GM21737 (cell line): Measurements from ENCODE around the gene SYNJ2.

Experiments used
- ATAC-seq: cut with Tn5 transposase; IDR thresholded peaks from one replicate; pipeline ENCODE4 v1.9.1; 2021; ENCODE audit warnings: mild to moderate bottlenecking, moderate library complexity; ENCODE audit not compliant: unreplicated experiment

Gene SYNJ2

DNA sequence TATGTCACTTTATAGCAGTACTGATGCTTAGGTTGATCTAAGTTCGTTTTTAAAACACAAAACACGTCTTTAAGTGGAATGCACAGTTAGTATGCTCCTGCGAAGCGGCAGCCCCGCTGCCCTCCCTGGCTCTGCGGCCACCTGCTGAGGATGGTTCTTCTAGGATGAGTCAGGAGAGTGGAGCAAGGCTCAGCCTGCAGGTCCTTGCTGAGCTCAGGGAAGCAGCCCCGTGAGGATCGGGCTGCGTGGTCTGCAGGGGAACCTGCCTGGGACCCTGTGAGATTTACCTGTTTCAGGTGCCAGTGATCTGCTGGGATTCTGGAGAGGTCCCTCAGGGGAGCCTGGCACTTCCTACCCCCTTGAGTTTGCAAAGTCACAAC lies 57.5 kb downstream of the SYNJ2 start:
- ATAC-seq = no peak

DNA sequence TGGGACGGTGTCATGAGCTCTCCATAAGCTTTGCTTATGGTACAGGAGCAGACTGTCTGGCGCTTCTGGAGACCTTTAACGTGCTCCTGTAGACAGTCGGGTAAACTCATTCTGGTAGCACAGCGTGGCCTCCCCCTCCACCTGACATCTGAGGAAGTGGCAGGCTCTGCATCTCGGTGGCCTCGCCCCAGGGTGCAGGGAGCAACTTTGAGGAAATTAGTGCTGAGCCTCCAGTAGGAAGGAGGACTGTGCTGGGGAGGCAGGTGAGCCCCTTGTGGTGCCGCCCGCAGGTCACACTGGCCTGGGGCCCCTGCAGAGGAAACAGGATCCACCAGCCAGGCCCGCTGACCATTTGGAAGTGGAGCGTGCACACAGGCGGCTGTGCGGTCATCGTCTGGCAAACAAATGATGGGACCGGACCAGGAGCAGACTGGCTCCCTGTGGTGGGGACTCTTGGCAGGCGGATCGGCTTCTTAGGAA lies 57.9 kb downstream of the SYNJ2 start:
- no peak for ATAC-seq

DNA sequence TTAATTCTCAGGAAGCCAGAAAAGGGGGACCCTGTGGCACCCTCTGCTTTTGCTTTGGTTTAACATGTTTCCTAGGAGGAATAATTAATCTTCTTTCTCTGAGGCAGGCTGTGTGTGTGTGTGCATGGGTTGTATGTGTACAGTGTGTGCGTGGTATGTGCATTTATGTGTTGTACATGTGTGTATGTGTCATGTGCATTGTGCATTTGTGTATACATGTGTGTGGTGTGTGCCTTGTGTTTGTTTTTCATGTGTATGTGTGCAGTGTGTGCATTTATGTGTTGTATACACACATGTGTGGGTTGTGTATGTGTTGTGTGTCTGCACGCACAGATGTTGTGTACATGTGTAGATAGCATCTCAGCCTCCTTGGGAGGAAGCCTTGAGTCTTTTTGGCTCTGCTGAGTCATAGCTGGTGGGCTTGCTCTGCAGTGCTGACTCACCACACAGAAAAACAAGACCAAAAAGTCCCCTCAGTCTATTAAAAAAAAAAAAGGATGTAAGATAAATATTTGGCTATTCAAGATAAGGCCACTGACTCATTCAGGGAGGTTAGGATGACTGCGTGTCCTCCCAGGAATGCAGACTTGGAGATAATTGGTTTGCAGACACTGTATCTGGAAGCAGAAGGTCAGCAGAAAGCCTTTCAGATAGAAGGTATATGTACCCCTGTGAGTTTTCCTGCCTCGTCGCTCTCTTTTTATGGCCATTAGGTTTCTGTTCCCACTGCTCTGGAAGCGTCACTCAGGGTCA lies 58.6 kb downstream of the SYNJ2 start:
- no peak for ATAC-seq

DNA sequence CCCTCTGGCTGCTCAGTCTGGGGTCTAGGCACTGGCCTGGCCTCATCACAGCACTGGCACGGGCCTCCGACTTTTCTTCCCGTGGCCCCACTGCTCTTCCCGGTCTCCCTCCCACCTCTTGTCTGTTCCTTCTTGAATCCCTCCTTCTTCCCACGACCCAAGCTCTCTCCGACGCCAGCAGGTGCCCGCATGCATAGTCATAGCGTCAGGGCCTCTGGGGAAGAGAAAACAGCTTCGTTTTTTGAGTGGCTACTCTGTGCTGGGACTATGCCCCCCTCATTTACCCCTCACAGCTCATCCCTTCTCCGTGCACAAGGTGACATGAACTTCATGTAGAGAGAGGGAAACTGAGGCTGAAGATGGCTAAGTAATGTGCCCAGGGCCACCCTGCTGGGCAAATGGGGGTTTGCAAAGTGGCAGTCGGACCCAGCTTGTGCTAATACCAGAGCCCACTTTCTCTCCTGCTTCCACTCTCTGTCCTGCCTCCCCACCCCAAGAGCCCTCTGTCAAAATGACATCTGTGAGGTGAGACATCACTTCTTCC lies 59.2 kb downstream of the SYNJ2 start:
- no peak for ATAC-seq

DNA sequence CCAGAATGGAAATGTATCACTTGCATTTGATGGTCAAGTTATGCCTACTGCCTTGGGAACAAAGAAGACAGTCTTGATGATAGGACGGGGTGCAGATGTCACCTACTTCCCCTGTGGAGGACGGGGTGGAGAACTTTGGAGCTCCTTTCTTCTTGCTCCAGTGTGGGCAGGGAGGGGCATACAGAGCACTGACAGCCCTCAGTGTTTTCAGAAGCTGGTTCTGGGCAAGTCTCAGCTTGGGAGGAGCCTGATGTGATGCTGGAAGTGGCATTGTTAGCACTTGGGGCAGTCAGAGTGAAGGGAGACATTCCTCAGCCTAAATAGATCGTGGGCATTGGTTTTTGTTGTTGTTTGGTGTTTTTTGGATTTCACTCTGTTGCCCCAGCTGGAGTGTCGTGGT lies 59.7 kb downstream of the SYNJ2 start:
- ATAC-seq = no peak

DNA sequence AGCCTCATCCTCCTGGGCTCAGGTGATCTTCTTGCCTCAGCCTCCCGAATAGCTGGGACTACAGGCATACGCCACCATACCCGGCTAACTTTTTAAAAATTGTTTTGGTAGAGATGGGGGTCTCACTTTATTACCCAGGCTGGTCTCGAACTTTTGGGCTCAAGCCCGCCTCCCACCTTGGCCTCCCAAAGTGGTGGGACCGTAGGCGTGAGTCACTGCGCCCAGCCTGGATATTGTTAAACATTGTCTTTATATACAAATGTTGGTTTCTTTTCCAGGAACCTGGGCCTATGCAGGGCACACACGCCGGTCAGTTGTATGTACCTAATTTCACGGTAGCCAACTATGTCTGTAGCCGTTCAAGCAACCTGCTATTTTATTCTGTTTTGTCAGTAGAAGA lies 60.1 kb downstream of the SYNJ2 start:
- no peak for ATAC-seq

DNA sequence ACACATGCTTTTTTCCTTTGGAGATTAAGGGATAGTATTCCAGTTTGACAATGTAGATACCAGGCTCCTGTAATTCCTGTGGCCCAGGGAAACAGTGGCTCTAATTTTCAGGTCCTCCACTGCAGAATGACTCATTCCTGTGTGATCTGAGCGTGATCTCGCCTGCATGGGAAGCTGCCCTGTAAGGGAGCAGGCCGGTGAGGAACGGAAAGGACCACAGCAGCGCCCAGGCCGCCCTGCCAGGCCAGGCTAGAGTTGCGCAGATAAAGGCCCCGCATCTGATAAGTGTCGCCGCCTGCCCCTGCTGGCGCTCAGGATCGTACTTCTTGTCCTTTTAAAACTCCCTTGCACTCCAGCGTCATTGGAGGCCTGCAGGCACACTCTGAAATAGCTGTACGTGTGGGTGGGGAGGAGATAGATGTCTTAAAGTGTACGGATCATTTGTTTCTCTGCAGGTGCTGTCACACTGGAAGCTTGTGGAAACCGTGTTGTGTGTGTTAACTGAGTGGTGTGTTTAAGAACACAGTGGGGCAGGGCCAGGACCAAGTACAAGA lies 60.7 kb downstream of the SYNJ2 start:
- no peak for ATAC-seq

DNA sequence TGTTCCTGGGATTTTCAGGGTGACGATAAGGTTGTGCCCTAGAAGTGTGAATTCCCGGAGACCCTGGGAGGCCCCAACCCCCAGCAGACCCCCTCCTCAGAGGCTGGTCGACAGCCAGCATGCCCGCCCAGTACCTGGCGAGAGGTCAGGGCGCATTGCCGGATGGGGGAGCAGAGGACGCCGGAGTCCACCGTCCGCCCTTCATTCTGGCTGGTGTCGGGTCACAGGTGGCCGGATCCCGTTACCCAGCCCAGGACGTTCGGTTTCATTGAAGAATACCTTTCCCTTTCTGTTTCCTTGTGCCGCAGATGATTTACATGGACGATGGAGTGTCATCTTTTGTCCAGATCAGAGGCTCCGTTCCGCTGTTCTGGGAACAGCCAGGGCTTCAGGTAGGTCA lies 61.3 kb downstream of the SYNJ2 start:
- ATAC-seq = no peak

DNA sequence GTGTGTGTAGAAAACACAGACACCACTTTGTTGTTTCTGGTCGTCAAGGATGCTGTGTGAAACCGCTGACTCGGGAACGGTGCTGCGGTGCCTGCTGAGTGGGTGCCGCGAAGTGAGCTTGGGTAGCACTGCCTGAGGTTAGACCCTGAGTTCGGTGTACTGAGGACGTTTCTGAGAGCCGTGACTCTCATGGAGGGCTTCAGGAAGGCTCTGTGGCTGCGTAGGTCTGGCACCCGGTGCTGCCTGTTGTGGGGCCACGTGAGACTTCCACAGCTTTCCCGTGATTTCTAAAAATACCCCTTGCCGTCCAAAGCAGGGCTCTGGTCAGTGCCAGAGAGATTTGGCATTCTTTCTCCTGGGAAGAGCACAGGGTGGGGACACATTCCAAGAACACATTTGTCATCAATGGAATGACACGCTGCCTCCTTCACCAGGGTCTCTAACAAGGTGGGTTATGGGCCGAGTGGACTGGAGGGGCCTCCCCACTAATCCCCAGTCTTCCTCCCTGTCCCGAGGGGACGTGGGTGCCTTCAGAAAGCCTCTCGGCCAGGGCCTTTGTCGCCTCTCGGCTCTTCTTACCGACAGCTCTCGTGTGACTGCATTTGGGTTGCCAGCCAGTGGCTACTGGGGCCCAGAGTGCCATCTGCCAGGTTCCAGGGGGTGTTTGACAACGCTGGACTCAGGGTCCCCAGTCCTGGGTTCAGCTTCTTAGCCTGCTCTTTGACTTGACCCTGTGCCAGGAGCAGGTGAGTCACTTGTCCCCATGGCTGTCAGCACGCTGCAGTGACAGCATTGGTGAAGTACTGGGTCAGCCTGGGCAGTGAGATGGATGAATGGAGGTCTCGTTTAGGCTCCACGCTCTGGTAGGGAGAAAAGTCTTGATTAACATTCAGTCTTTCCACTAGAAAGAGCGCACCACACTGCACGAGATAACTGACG lies 62.2 kb downstream of the SYNJ2 start:
- no peak for ATAC-seq

DNA sequence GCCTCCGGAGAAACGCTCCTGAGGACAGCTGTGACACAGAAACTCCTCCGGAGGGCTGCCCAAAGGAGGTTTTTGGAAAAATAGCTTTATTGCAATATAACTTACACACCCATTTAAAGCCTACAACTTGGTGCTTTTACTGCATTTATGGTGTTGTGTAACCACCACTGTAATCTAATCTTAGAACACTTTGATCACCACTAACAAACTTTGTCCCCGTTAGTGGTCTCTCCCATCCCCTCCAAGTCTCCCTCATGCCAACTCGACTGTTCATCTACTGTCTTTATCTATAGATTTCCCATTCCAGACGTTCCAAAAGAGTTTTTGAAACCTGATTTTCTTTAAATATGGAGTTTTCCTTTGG lies 62.8 kb downstream of the SYNJ2 start:
- no peak for ATAC-seq

DNA sequence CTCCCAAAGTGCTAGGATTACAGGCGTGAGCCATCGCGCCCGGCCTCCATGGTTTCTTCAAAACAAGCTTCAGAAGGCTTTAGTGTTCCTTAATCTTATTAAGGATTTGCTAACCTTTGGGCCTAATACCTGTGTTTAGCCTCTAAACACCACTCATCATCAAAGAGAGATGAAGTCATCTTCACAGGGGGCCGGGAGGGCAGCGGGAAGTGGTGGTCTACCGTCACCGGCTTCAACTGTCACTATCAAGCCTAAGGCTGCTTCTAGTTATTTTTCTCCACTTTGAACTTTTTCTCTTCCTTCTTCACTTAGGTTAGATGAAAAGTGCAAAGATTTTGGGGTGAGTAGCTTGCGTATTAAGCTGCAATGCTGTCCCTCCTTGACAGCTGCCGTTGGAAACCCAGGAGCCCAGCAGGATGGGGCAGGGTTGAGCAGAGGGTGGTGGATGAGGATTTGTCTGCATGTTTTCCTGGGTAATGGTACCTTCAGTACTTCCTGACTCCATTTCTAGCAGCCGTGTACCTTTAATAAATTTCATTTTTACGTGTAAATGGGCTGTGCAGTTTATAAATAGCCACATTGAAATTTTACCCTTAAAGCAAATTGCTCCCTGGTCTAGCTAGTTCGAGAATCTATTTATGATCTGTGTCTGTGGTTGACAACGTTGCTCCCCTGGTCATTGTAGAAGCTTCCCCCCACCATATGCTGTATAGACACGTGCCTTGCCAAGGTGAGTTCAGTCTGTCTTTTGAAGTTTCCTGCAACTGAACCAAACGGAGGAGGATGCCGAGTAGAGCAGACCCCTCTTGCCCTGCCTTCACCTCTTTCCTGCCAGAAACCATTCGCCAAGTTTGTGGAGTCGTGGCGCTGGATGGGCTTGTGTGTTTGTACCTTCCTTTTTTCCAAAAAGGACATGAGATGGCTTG lies 64.8 kb downstream of the SYNJ2 start:
- ATAC-seq = no peak

DNA sequence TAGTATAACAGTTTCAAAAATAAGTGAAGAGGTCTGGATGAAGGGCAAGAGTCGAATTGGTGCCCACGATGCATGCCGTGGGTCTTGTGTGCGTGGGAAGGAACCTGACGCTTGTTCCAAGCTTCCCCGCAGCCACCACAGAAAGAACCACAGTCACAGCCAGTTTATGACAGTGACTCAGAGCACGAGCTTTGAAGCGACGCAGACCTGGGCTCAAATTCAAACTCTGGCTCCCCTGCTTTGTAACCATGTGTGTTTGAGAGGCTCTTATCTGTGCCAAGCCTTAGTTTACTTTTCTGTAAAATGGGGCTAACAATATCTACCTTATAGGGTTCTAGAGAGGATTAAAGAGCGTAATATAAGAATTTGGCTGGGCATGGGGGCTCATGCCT lies 65.5 kb downstream of the SYNJ2 start:
- ATAC-seq = no peak

DNA sequence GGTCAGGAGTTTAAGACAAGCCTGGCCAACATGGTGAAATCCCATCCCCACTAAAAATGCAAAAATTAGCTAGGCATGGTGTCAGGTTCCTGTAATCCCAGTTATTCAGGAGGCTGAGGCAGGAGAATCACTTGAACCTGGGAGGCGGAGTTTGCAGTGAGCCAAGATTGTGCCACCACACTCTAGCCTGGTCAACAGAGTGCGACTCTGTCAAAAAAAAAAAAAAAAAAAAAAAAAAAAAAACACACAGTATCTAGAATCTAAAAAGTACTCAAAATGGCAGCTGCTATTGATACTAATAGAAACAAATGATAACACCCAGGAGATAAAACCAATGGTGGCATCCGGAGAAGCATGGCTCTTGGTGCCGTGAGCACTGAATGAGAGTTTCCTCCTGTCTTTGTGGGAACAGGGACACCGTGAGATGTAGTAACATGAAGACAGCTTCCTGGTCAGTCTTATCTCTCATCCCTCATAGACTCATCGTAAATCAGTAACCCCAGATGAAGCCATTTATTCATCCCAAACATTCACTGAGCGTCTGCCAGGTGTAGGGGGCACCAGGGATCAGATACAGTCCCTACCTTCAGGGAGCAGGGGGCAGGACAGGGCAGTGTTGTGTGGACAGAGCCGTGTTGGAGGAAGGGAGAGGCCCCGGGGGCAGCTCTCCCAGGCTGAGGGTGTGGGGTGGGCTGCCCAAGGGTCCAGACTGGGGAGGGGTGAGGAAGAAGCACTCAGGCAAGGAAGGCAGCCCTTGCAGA lies 66.1 kb downstream of the SYNJ2 start:
- no peak for ATAC-seq

DNA sequence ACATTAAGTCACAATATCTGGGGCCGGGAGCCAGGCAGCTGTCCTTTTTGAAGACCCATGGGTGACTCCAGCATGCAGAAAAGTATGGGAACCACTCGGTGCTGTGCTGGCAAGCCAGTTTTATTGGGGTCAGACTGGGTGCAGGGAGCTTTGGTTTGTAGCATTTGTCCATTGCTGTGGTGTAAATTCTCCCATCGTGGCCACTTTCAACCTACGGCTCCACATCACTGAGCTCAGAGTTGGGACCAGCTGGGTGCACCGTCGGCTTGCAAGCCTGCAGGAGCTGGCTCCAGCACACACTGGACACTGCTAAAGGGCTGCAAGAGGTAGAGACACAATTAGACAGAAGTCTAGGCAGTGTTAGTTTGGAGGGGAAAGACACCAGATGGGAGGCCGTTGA lies 66.9 kb downstream of the SYNJ2 start:
- no peak for ATAC-seq

DNA sequence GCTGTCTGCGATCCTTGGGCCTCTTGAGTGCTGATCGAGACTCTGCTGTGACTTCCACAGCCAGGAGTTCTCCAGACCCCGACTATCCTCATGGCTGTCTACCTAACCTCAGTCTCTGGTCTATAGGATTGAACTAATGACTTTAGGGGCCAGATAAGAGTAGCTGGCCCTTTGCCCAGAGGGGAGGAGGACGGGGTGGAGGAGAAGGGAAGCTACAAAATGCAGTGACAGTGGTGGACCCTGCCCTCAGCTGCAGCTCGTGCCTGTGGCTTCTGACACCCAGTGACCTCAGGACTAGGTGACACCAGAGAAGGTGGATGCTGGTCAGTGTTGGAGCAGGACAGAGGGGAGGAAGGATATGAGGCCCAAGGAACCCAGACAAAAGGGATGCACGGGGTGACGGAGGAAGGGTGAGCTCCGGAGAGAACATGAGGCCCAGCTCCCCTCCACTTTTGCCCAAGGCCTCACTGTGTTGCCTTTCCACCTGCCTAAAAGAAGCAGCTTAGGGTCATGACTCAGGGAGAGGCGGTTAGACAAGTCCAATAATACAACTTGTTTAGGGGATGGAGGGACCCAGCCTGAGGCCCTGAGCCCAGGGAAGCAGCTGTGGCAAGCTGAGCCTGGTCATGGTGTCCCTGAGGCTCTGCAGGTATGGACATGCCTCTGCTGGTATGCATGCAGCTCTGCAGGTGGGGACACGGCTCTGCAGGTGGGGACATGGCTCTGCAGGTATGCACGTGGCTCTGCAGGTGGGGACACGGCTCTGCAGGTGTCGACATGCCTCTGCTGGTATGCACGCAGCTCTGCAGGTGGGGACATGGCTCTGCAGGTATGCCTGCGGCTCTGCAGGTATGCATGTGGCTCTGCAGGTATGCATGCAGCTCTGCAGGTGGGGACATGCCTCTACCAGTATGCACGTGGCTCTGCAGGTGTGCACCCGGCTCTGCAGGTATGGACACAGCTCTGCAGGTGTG lies 67.7 kb downstream of the SYNJ2 start:
- ATAC-seq = no peak

DNA sequence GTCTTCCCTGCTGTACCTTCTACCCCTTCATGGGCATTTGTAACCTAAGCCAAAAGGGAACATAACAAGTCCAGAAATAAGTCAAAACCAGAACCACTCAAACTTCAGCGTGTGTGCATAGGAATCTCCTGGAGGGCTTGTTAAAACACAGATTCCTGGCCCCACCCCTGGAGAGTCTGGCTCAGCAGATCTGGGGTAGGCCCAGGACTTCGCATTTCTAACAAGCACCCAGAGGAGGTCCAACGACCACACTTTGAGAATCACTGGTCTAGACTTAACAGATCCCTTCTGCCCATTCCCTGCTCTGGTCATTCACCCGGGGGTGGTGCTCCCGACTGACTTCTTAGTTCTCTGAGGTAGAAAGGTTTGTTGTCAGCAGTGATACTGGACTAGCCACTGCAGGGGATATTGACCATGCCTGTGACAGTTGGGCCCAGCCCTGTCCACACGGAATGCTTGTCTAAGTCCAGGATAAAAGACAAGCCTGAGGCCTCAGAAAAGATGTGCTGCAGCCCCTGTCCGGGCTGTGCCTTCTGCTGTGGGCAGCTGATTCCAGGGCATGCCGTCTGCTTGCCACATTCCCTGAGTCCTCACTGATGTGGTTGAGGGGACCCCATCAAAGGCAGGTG lies 68.6 kb downstream of the SYNJ2 start:
- no peak for ATAC-seq

DNA sequence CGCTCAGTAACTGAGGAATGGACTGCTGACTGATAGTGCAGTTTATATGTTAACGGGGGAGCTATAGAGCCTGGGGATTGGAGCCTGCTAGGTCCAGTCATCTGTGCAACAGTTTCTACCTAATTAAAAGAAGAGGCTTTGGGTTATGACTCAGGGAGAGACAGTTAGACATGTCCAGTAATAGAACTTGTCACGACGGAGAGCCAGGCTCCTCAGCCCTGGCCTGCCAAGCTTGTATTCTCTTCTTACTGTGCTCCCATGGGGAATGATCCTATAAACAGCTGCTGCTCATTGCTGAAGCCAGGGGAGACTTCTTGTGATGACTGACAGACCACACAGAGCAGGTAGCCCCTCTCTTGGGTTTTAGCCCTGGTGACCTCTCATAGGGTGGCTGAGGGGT lies 69.3 kb downstream of the SYNJ2 start:
- no peak for ATAC-seq

DNA sequence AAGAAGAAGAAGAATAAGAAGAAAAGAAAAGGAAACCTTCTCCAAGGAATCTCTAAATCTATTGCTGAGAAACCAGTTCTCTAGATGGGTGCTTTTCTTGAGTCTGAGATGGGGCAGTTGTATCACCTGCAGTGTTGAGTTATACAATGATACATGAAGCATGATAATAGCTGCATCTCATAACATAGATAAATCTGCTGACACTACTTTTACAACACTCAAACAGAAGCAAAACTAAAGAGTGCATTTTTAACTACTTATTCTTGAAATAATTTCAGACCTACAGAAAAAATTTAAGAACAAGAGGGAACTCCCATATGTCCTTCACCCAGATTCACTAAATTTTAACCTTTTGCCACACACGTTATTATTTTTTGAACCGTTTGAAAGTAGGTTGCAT lies 70.3 kb downstream of the SYNJ2 start:
- ATAC-seq = no peak
